C4-2B (cell line): ENCODE measurements around the gene SH3RF2.

Source experiments
- H3K27ac ChIP-seq: fragments of 450-650 bp; 2 replicates; pipeline ENCODE4 v1.5.1; 2017
- CTCF ChIP-seq: fragments of 450-650 bp; conservative IDR thresholded peaks from 2 replicates; pipeline ENCODE4 v1.5.1; 2017; ENCODE audit warnings: mild to moderate bottlenecking
- ZFX ChIP-seq: fragments of 450-650 bp; IDR thresholded peaks from 2 replicates; pipeline ENCODE4 v1.6.1; 2017

SH3RF2 gene

GRCh38 chr5:146041180-146041789 is 104.9 kb downstream of the SH3RF2 start:
- TF ChIP-seq ZFX (no peak), CTCF (peak; percentile 70)
- H3K27ac ChIP-seq, result no peak overlapping the region

GRCh38 chr5:146042628-146043279 is 106.4 kb downstream of the SH3RF2 start:
- TF ChIP-seq ZFX, result no peak
- TF ChIP-seq CTCF, result no peak
- no peak overlapping the region for H3K27ac ChIP-seq

GRCh38 chr5:146043722-146044121 is 107.3 kb downstream of the SH3RF2 start:
- H3K27ac ChIP-seq, result no peak overlapping the region
- TF ChIP-seq ZFX (no peak), CTCF (no peak)

- no peak overlapping the region for H3K27ac ChIP-seq
- TF ChIP-seq ZFX (no peak), CTCF (no peak)
Observed at GRCh38 chr5:146047396-146047795, 111.0 kb downstream of the SH3RF2 start.

- peak; percentile 81 for TF ChIP-seq CTCF
- TF ChIP-seq ZFX, result no peak
- no peak overlapping the region for H3K27ac ChIP-seq
Observed at GRCh38 chr5:146048994-146049703, 112.8 kb downstream of the SH3RF2 start.

- no peak overlapping the region for H3K27ac ChIP-seq
- no peak for TF ChIP-seq ZFX
- peak; percentile 58 for TF ChIP-seq CTCF
Observed at GRCh38 chr5:146049704-146050026, 113.3 kb downstream of the SH3RF2 start.

- no peak overlapping the region for H3K27ac ChIP-seq
- TF ChIP-seq ZFX, result no peak
- TF ChIP-seq CTCF, result no peak
Observed at GRCh38 chr5:146050086-146050485, 113.7 kb downstream of the SH3RF2 start.
